Measurements from ENCODE around the gene ZDHHC7.

DNA sequence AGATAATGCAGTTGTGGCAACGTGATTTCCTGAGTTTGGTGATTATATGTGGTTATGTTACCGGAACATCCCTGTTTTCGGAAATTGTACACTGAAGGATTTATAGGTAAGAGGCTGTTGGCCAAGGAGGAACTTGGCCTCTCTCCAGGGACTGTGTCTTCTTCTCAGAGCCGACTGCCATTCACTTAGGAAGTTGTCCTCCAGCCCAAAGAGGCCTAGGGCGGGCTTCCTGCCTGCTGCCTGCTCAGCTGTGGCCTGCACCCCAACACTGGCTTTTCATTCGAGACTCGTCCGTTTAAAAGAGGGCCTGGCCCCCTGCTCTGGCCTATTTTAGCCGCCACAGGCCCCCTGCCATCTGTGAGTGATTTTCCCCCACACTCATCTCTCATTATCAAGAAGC, 64.3 kb downstream of the ZDHHC7 start:
- TF ChIP-seq REST (IDR thresholded peaks at IDR 0.05), result no peak
- TF ChIP-seq, protein P1, sequence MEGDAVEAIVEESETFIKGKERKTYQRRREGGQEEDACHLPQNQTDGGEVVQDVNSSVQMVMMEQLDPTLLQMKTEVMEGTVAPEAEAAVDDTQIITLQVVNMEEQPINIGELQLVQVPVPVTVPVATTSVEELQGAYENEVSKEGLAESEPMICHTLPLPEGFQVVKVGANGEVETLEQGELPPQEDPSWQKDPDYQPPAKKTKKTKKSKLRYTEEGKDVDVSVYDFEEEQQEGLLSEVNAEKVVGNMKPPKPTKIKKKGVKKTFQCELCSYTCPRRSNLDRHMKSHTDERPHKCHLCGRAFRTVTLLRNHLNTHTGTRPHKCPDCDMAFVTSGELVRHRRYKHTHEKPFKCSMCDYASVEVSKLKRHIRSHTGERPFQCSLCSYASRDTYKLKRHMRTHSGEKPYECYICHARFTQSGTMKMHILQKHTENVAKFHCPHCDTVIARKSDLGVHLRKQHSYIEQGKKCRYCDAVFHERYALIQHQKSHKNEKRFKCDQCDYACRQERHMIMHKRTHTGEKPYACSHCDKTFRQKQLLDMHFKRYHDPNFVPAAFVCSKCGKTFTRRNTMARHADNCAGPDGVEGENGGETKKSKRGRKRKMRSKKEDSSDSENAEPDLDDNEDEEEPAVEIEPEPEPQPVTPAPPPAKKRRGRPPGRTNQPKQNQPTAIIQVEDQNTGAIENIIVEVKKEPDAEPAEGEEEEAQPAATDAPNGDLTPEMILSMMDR (IDR thresholded peaks at IDR 0.05; ENCODE audit: low read depth, low read length, missing input control), result no peak

Data from liver (tissue), 2 donors.